ENCODE measurements around the gene PXMP2. TPM values are rescaled to one million over a fixed set of nuclear protein-coding genes. Genes with fewer than 3 reads are reported as not detected.

The PXMP2 gene
- total RNA-seq, 6 experiments from 2014 or later, result 91.5 to 216 (median 162) TPM

DNA sequence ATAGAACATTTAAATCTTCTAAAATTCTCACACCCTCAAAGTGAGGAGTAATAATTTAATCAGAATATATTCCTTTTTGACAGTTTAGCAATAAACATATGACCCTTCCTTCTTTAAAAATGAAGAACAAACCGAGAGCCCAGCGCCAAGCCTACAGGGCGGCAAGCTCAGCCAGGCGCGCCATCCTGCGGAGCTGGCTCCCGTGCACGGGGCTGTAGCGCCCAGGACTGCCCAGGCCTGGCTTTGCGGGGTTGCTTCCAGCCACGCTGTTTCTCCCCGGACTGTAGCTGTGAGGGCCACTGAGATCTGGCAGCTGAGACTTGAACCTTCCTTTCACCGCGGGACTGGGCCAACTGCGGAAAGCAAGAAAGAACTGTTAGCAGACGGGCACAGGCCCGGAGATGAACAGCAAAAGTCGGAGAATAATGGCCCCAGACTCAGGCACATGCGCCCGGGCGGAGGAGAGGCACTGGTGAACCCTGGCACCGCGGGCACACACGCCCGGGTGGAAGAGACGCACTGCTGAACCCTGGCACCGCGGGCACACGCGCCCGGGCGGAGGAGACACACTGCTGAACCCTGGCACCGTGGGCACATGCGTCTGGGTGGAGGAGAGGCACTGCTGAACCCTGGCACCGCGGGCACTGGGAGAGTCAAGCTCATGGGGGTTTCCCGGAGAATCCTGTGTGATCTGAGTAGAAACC, 39.9 kb downstream of the PXMP2 start:
- DNase-seq (no peak), ATAC-seq (peak in 1 of 4 donors; percentile 49)
- H3K36me3 ChIP-seq, result peaks cover 0 to 49% (median 15%) of the 10 kb centered on the region in 4 donors

DNA sequence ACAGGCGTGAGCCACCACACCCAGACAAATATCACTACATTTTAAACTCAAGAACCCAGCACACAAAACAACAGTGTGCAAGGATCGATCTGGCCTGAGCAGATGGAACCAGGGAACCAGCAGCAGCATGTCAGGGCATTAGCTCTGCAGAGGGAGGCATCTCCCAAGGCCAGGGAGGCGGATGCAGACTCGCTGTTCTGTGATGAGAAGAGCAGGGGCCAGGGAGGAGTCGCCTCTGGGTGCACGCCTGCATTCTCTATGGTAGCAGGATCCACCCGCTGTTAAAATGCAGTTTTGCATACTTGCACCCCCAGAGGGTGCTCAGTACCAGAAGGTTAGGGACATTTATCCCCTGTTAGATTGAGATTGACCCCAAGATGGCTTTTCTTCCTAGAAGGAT, 41.1 kb downstream of the PXMP2 start:
- ATAC-seq (no peak), DNase-seq (no peak)
- Histone ChIP-seq H3K9me3 (no peaks in the 10 kb centered on the region), H3K4me1 (no peaks in the 10 kb centered on the region), H3K4me3 (no peak overlapping the region), H3K27me3 (no peaks in the 10 kb centered on the region), H3K27ac (no peak overlapping the region), H3K36me3 (peaks cover 0 to 43% (median 17%) of the 10 kb centered on the region in 4 donors)
- 90% methylated on average over 3 of the region's 7 CpGs for WGBS (ENCODE audit: insufficient coverage, low coverage, low lambda C conversion rate, missing lambda C conversion rate)
- TF ChIP-seq POLR2A (IDR thresholded peaks at IDR 0.05), result no peak
- TF ChIP-seq, protein P1, sequence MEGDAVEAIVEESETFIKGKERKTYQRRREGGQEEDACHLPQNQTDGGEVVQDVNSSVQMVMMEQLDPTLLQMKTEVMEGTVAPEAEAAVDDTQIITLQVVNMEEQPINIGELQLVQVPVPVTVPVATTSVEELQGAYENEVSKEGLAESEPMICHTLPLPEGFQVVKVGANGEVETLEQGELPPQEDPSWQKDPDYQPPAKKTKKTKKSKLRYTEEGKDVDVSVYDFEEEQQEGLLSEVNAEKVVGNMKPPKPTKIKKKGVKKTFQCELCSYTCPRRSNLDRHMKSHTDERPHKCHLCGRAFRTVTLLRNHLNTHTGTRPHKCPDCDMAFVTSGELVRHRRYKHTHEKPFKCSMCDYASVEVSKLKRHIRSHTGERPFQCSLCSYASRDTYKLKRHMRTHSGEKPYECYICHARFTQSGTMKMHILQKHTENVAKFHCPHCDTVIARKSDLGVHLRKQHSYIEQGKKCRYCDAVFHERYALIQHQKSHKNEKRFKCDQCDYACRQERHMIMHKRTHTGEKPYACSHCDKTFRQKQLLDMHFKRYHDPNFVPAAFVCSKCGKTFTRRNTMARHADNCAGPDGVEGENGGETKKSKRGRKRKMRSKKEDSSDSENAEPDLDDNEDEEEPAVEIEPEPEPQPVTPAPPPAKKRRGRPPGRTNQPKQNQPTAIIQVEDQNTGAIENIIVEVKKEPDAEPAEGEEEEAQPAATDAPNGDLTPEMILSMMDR (IDR thresholded peaks at IDR 0.05), result no peak
- intact Hi-C loops (cut with DNase I), result no loop called here

More for the DNA sequence above, 39.9 kb downstream of the PXMP2 start:
- WGBS (ENCODE audit: insufficient coverage, low coverage, low lambda C conversion rate, missing lambda C conversion rate), result 90% methylated on average over 8 of the region's 37 CpGs
- Histone ChIP-seq H3K4me3 (no peak overlapping the region), H3K4me1 (no peaks in the 10 kb centered on the region), H3K9me3 (no peaks in the 10 kb centered on the region), H3K27ac (no peak overlapping the region), H3K27me3 (no peaks in the 10 kb centered on the region)
- TF ChIP-seq POLR2A (IDR thresholded peaks at IDR 0.05), result no peak
- TF ChIP-seq, protein P1 (IDR thresholded peaks at IDR 0.05), result no peak
- intact Hi-C loops (cut with DNase I), result no loop called here

DNA sequence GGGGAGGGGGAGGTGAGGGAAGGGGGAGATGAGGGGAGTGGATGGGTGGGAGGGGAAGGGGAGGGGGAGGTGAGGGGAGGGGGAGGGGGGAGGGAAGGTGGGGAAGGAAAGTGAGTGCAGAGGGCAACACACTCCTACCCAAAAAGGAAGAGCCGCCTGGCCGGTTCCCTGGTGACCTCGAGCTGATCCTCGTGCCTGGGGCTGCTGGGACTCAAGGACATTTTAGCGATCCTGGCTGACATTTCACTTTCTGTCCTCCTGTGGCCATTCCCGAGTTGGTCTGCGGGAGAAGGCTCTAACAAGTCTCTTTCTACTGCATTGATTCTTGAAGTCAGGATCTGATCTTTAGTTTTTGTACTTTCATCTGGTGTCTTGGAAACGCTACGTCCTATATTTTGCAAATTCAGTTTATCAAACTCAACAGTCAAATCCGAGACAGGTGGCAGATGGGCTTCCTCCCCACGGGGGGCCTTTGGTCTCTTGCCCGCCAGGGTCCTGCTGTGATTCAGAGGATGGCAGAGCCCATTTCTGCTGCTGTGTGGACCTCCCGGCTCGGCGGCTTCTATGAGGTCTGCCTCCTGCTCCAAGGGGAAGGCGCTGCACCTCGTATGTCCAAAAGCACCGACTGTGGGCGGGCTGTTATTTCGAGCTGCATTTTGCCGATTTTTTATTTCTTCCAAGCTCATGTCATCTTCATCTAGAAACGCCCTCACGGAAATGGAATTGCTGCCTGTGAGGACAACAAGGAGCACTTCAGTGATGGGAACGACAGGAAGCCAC, 42.3 kb downstream of the PXMP2 start:
- intact Hi-C loops (cut with DNase I), result no loop called here
- 88% methylated on average over 16 of the region's 24 CpGs for WGBS (ENCODE audit: insufficient coverage, low coverage, low lambda C conversion rate, missing lambda C conversion rate)
- ATAC-seq (no peak), DNase-seq (peak in 1 of 3 donors; percentile 19)
- Histone ChIP-seq H3K27ac (no peak overlapping the region), H3K9me3 (no peaks in the 10 kb centered on the region), H3K4me3 (no peak overlapping the region), H3K27me3 (no peaks in the 10 kb centered on the region), H3K36me3 (peaks cover 0 to 52% (median 24%) of the 10 kb centered on the region in 4 donors), H3K4me1 (no peaks in the 10 kb centered on the region)
- TF ChIP-seq, protein P1 (IDR thresholded peaks at IDR 0.05), result no peak
- TF ChIP-seq POLR2A (IDR thresholded peaks at IDR 0.05), result no peak

DNA sequence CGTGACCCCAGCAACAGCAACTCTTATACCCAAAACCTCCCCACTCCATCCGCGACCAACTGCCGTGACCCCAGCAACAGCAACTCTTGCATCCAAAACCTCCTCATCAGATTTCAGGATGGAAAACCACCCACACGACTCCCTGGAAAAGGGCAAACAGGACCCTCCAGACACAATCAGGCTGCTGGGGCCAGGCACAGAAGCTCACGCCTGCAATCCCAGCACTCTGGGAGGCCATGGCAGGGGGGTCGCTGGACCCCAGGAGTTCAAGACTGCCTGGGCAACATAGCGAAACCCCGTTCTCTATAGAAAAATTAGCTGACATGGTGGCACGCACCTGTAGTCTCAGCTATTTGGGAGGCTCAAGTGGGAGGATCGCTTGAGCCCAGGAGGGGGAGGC, 43.0 kb downstream of the PXMP2 start:
- intact Hi-C loops (cut with DNase I), result no loop called here
- Histone ChIP-seq H3K9me3 (no peaks in the 10 kb centered on the region), H3K4me3 (no peak overlapping the region), H3K27me3 (no peaks in the 10 kb centered on the region), H3K27ac (no peak overlapping the region), H3K36me3 (peaks cover 0 to 53% (median 26%) of the 10 kb centered on the region in 4 donors), H3K4me1 (no peaks in the 10 kb centered on the region)
- DNase-seq, result no peak
- 80% methylated on average over 1 of the region's 11 CpGs for WGBS (ENCODE audit: insufficient coverage, low coverage, low lambda C conversion rate, missing lambda C conversion rate)
- no peak for ATAC-seq
- TF ChIP-seq, protein P1 (IDR thresholded peaks at IDR 0.05), result no peak
- TF ChIP-seq POLR2A (IDR thresholded peaks at IDR 0.05), result no peak

Measured in right lobe of liver (tissue), 6 donors.